NCI-H1092 treated with DMSO at 0.1 percent for 48 hours (cell line): Measurements from ENCODE around the gene VCAN.
A peak's percentile ranks its signal among the peaks of the same experiment; 100 is the strongest.

Source experiments
- DNase-seq: peaks from one replicate; lab custom pipeline; 2025; lab: John Stamatoyannopoulos, UW

The VCAN gene

GRCh38 chr5:83564069-83564749 lies 92.7 kb downstream of the VCAN start:
- peak; percentile 7 for DNase-seq

GRCh38 chr5:83567741-83568140 lies 96.2 kb downstream of the VCAN start:
- DNase-seq, result no peak

- no peak for DNase-seq
These were observed 96.6 kb downstream of the VCAN start for GRCh38 chr5:83568186-83568585.

- DNase-seq, result no peak
These were observed 99.4 kb downstream of the VCAN start for GRCh38 chr5:83570916-83571315.

GRCh38 chr5:83572271-83572670 lies 100.7 kb downstream of the VCAN start:
- no peak for DNase-seq

GRCh38 chr5:83576341-83576740 lies 104.8 kb downstream of the VCAN start:
- no peak for DNase-seq

GRCh38 chr5:83577036-83577636 lies 105.6 kb downstream of the VCAN start:
- DNase-seq, result no peak

- no peak for DNase-seq
These were observed 112.3 kb downstream of the VCAN start for GRCh38 chr5:83583859-83584258.

GRCh38 chr5:83586874-83587776 lies 115.6 kb downstream of the VCAN start:
- DNase-seq, result no peak

- peak; percentile 28 for DNase-seq
These were observed 118.2 kb downstream of the VCAN start for GRCh38 chr5:83589786-83590185.

- no peak for DNase-seq
These were observed 119.4 kb downstream of the VCAN start for GRCh38 chr5:83590966-83591365.

- no peak for DNase-seq
These were observed 123.7 kb downstream of the VCAN start for GRCh38 chr5:83595217-83595616.

- peak; percentile 14 for DNase-seq
These were observed 136.6 kb downstream of the VCAN start for GRCh38 chr5:83608122-83608521.

GRCh38 chr5:83614841-83615240 lies 143.3 kb downstream of the VCAN start:
- no peak for DNase-seq

- DNase-seq, result no peak
These were observed 156.8 kb downstream of the VCAN start for GRCh38 chr5:83628360-83628759.
